Measurements from ENCODE around the gene USP9Y.

- TF ChIP-seq CTCF (IDR thresholded peaks at IDR 0.05), result no peak
- no peak for TF ChIP-seq POLR2A (IDR thresholded peaks at IDR 0.05)
Observed at GRCh38 chrY:12651621-12652036, 49.4 kb upstream of the USP9Y start.

Data from Peyer's patch (tissue), 4 donors.